Urinary bladder (tissue), 4 donors: ENCODE measurements around the gene TMEM63B. TPM values are rescaled to one million over a fixed set of nuclear protein-coding genes. Genes with fewer than 3 reads are reported as not detected.

ENCODE experiments used
- DNase-seq: peaks from one replicate; pipeline ENCODE4 v3.0.0-alpha.2; 2015; ENCODE audit errors: extremely low spot score
- H3K27ac ChIP-seq: one replicate; pipeline ENCODE4 v1.5.1; 2013; ENCODE audit warnings: low read depth, mild to moderate bottlenecking, moderate library complexity
- H3K36me3 ChIP-seq: one replicate; pipeline ENCODE4 v1.6.1; 2013; ENCODE audit warnings: mild to moderate bottlenecking, moderate library complexity; ENCODE audit not compliant: insufficient read depth
- H3K4me1 ChIP-seq: one replicate; pipeline ENCODE4 v1.6.1; 2013; ENCODE audit warnings: mild to moderate bottlenecking, moderate library complexity; ENCODE audit not compliant: insufficient read depth
- H3K4me3 ChIP-seq: one replicate; pipeline ENCODE4 v1.5.1; 2013; ENCODE audit warnings: low read depth, low read length
- WGBS: extraction: QIAGEN DNeasy Blood & Tissue Kit; methylation state at CpG from one replicate; pipeline ENCODE4 v1.1.7; 2013; 5-methylcytosine and 5-hydroxymethylcytosine counted together
- polyA plus RNA-seq: library from polyadenylated mRNA; stranded (reverse); fragments of 200-250 nt; gene quantifications from one replicate; pipeline ENCODE4 v1.2.3, GENCODE V29; 2013
- total RNA-seq: library from RNA; depleted of rRNA; stranded (reverse); fragments of >200 nt; gene quantifications from one replicate; pipeline ENCODE4 v1.2.3, GENCODE V29; 2014
- donor health status: healthy with polysubstance abuse.
- donor health status: healthy.

TMEM63B gene
- total and polyA plus RNA-seq, 2 donors: 12.4 to 20.0 TPM

- no peak for DNase-seq
Observed at GRCh38 chr6:44102527-44102926, 24.8 kb upstream of the TMEM63B start.

DNA sequence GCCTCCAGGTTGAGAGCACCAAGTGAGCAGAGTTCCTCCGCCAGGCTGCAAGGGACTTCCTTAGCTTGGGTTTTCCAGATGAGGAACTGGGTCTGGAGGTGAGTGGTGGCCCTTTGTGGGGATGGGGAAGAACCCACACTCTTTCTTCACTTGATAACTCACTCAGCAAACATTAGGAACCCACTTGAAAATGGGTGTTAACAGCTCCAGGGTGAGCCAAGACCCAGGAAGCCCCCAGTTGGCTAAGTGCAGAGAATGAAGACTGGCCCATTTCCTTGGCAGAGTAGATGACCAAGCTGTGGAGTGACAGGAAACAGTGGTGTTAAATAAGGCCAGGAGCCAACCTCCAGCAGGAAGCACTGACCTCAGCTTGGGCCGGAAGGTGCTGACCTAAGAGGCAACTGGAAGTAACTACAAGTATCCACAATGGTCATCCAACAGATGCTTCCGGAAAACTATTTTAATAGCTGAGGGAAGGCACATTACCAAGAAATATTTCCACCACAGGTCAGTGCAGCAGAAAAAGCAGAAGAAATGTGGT lies 22.8 kb upstream of the TMEM63B start:
- no peak overlapping the region for H3K27ac ChIP-seq
- no peak for DNase-seq
- WGBS: 75% methylated on average over 3 of the region's 3 CpGs
- no peak overlapping the region for H3K4me3 ChIP-seq
- H3K36me3 ChIP-seq: no peaks in the 10 kb centered on the region
- no peaks in the 10 kb centered on the region for H3K4me1 ChIP-seq

More at GRCh38 chr6:44102527-44102926, 24.8 kb upstream of the TMEM63B start:
- no peaks in the 10 kb centered on the region for H3K4me1 ChIP-seq
- WGBS: 98% methylated on average over 2 of the region's 2 CpGs
- H3K36me3 ChIP-seq: no peaks in the 10 kb centered on the region
- H3K27ac ChIP-seq: no peak overlapping the region
- no peak overlapping the region for H3K4me3 ChIP-seq

GRCh38 chr6:44105146-44105545 lies 22.2 kb upstream of the TMEM63B start:
- 75% methylated on average over 7 of the region's 7 CpGs for WGBS
- Histone ChIP-seq H3K27ac (no peak overlapping the region), H3K4me3 (no peak overlapping the region), H3K36me3 (no peaks in the 10 kb centered on the region), H3K4me1 (no peaks in the 10 kb centered on the region)
- no peak for DNase-seq

DNA sequence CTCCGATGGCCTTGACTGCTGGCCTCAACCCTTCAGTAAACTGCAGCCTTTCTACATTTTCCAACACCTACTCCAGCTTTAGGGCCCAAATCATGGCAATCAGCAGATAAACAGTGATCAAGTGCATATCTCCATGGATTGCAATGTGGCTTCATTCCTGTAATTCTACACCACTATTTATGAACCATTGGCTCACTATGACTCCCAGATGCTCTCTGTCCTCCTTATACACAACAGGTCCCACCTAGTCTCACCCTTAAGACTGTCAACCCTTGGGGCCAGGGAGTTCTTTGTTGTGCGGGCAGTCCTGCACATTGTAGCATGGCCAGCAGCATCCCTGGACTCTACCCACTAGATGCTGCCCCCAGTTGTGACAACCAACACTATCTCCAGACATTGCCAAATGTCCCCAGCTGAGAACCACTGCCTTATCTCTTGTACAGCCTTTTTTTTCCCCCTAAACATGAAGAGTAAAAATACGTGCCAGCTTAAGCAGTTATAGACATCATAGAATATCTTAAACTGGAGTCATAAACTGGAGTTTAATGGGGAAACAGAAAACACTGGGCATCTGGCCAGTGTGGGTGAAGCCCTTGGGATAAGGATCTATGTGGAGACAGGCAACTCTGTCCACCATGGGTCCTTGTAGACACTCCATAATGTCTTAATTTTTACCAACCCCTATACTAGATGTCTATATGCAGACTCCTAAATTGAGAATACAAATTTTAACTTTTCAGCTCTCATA lies 21.2 kb upstream of the TMEM63B start:
- Histone ChIP-seq H3K27ac (no peak overlapping the region), H3K4me3 (no peak overlapping the region), H3K4me1 (no peaks in the 10 kb centered on the region), H3K36me3 (no peaks in the 10 kb centered on the region)
- 75% methylated on average over 3 of the region's 3 CpGs for WGBS
- no peak for DNase-seq

- no peak for DNase-seq
- Histone ChIP-seq H3K4me1 (no peaks in the 10 kb centered on the region), H3K4me3 (no peak overlapping the region), H3K36me3 (peaks cover 2% of the 10 kb centered on the region), H3K27ac (no peak overlapping the region)
- 86% methylated on average over 5 of the region's 5 CpGs for WGBS
Observed at GRCh38 chr6:44107017-44107416, 20.3 kb upstream of the TMEM63B start.

- WGBS: 83% methylated on average over 1 of the region's 1 CpG
- DNase-seq: no peak
- Histone ChIP-seq H3K4me3 (no peak overlapping the region), H3K4me1 (no peaks in the 10 kb centered on the region), H3K27ac (no peak overlapping the region), H3K36me3 (peaks cover 2% of the 10 kb centered on the region)
Observed at GRCh38 chr6:44108471-44108870, 18.9 kb upstream of the TMEM63B start.

DNA sequence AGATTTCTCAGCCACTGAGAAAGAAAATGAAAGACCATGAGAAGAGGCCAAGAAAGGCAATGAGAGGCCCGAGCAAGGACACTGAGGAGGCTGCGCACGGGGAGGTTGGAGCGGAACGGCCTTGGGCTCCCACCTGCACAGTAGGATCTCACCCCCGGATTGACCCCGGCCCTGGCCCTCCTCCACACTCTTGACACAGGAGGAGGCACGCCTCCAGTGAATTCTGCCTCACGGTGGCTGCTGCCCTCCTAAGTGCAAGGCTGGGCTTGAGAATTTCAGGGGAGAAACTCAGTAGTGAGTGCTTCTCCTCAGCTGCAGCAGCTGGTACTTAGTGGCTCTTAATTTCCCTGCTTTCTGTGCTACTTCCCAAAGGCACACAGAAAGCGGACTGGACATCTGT lies 18.1 kb upstream of the TMEM63B start:
- H3K4me3 ChIP-seq: no peak overlapping the region
- peaks cover 5% of the 10 kb centered on the region for H3K36me3 ChIP-seq
- no peak overlapping the region for H3K27ac ChIP-seq
- no peaks in the 10 kb centered on the region for H3K4me1 ChIP-seq
- WGBS: 90% methylated on average over 10 of the region's 10 CpGs
- DNase-seq: no peak

GRCh38 chr6:44110005-44110676 lies 17.2 kb upstream of the TMEM63B start:
- H3K27ac ChIP-seq: no peak overlapping the region
- no peak for DNase-seq
- no peak overlapping the region for H3K4me3 ChIP-seq
- peaks cover 5% of the 10 kb centered on the region for H3K36me3 ChIP-seq
- 82% methylated on average over 6 of the region's 6 CpGs for WGBS
- no peaks in the 10 kb centered on the region for H3K4me1 ChIP-seq

DNA sequence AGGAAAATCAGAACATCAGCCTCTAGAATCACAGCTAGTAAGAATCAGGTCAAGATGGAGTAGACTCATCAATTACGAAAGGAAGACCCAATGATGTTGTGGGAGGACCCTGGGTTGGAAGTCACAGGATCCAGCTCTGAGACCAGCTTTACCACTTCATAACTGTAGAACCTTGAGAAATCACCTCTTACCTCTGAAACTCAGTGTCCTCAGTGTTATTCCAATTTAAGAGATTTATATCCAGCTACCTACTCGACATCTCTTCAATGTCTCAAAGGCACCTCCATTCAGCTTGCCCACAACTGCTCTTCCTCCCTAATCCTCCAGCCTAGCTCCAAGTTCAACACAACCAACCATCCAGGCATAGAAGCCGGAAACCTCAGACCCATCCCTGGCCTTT lies 16.4 kb upstream of the TMEM63B start:
- Histone ChIP-seq H3K27ac (no peak overlapping the region), H3K4me3 (no peak overlapping the region)

DNA sequence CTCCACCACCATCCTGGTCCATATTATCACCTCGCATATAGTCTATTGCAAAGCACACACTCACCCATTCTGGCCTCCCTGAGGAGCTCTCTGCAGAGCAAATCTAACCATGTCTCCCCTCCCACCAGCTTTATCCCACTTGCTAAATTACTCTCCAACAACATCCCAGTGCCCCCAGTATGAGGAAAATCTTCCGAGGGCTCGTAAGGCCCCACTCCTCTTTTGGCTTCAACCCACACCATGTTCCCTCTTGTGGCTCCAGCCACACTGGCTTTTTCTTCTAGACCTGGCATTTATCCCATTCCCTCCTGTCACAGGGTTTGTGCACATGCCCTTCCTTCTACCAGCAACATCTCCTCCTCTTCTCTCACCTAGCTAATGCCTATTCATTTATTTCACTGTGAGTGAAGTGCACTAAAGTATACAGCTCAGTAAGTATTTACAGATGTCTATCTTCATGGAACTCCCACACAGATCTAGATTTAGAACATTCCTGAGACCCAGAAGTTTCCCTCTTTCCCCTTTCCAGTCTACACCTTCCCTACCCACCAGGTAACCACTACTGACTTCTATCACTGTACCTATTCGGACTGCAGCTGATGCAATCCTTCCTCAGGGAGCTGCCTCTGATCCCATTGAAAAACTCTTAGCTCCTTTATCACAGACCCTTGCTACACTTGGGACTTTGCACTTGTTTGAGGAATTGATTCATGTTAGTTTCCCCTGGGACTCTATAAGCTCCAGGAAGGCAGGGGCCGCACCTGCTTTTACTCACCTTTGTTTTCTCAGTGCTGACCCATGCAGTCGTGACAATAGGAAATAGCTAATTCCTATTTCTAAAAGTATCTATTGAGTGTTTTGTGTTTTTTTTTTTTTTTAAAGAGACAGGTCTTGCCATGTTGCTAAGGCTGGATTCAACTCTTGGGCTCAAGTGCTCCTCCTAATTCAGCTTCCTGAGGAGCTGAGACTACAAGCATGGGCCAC lies 15.6 kb upstream of the TMEM63B start:
- no peaks in the 10 kb centered on the region for H3K4me1 ChIP-seq
- no peak overlapping the region for H3K4me3 ChIP-seq
- WGBS: 81% methylated on average over 6 of the region's 6 CpGs
- DNase-seq: no peak
- H3K36me3 ChIP-seq: peaks cover 5% of the 10 kb centered on the region
- H3K27ac ChIP-seq: peak overlapping the region; percentile 44

More for the DNA sequence above, 16.4 kb upstream of the TMEM63B start:
- 95% methylated on average over 3 of the region's 3 CpGs for WGBS
- no peak for DNase-seq
- Histone ChIP-seq H3K4me1 (no peaks in the 10 kb centered on the region), H3K36me3 (peaks cover 5% of the 10 kb centered on the region)

DNA sequence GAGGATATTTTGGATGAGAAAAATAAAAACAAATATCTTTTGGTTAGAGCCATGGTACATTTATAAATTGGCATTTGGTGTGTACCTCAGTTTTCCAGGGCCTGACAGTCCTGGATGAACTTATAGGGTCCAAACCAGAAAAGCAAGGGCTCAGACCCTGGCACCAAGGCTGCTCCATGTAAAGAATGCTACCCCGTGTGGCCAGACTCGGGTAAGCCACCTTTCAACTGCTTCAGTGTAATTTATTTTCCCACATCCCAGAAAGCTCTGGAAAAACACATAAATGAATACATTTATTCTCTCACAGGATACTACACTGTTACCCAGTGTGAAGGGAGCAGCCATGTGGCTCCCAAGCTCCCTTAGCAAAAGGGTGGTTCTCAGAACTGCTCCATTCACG lies 13.9 kb upstream of the TMEM63B start:
- DNase-seq: no peak
- 50% methylated on average over 3 of the region's 3 CpGs for WGBS
- no peak overlapping the region for H3K4me3 ChIP-seq
- peaks cover 5% of the 10 kb centered on the region for H3K36me3 ChIP-seq
- no peak overlapping the region for H3K27ac ChIP-seq
- no peaks in the 10 kb centered on the region for H3K4me1 ChIP-seq

DNA sequence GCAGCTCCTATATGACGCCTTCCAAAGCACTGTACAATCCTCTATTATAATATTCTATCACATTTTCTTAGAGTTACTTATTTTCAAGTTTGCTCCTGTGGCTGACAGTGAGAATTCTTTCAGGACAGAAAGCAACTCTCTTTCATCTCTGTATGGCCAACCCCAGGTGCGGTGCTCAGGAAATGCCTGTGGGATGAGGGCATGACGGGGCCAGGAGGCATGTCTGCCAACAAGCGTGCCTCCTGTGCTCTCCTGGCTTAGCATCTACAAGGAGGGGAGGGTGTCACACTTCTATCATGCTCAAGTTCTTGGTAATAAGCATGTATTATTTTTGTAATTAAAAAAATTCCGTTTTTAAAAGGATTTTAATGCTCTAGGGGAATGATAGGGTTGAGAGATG lies 11.5 kb upstream of the TMEM63B start:
- no peak for DNase-seq
- 81% methylated on average over 5 of the region's 5 CpGs for WGBS
- H3K36me3 ChIP-seq: peaks cover 5% of the 10 kb centered on the region
- no peaks in the 10 kb centered on the region for H3K4me1 ChIP-seq
- no peak overlapping the region for H3K4me3 ChIP-seq
- no peak overlapping the region for H3K27ac ChIP-seq

DNA sequence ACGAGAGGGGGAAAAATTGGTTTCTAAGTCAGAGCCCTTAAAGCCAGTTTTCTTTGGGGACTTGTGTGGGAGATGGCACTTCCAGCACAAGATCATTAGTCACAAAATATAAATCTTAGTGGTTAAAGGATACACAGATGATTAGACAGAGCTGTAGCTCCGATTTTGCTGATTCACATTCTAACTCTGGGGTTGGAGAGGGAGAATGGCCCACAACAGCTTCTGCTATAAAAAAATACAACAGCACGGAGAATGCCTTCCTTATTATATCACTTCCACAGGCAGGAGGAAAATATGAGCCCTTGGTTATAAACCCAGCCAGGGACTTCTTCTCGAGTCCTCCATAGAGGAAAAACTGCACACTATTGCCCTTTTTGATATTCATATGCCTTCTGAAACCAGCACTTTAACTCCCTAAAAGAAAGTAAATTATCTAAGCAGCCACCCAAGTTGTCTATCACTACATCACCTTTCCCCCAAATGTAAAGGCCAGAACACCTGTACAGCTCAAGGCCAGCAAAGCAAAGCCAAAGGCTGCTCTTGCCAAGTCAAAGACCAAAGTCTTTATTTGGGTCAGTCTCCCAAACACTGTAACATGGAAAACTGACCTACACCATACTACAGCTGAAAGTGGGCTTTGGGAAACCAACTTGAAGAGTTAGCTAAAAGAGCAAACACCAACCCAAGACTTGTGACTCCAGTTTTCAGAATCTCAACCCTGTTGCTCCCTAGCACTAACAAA lies 10.5 kb upstream of the TMEM63B start:
- no peak overlapping the region for H3K27ac ChIP-seq
- DNase-seq: no peak
- H3K4me3 ChIP-seq: no peak overlapping the region
- H3K4me1 ChIP-seq: no peaks in the 10 kb centered on the region
- WGBS: 26% methylated on average over 4 of the region's 4 CpGs
- H3K36me3 ChIP-seq: peaks cover 4% of the 10 kb centered on the region
